ENCODE results near the gene PUS10. TPM values are rescaled to one million over a fixed set of nuclear protein-coding genes. Genes with fewer than 3 reads are reported as not detected.

The PUS10 gene
- total and polyA plus RNA-seq, 2 of the 8 experiments (the other 6 are each of a cell fraction or from before 2014, with no cell fraction given), result 1.3 to 3.1 TPM

- H3K23ac ChIP-seq (ENCODE audit: insufficient read length), result no peak overlapping the region
- ChIA-PET CTCF (ENCODE audit: partially characterized antibody) (no interaction called here), POLR2A (ENCODE audit: partially characterized antibody) (no interaction called here)
- no peak overlapping the region for H4K8ac ChIP-seq (ENCODE audit: extremely low read depth, insufficient read depth, low read length)
- no peak overlapping the region for H3K18ac ChIP-seq (ENCODE audit: extremely low read depth, low read length)
- no peaks in the 10 kb centered on the region for H3K9me3 ChIP-seq (ENCODE audit: insufficient read depth in 2 of 2, low read depth in 1 of 2, low read length in 1 of 2)
- DNase-seq (ENCODE audit: low read depth in 1 of 2, low spot score in 2 of 2), result no peak
- no peak overlapping the region for H3K4me2 ChIP-seq (ENCODE audit: insufficient read depth in 1 of 2, low read depth in 2 of 2, low read length in 2 of 2)
- H3K4ac ChIP-seq (replicated peaks; ENCODE audit: insufficient read length, low read depth, low read length), result no peak overlapping the region
- FAIRE-seq, result no peak
- H3K4me1 ChIP-seq (replicated peaks in 1 of 4; ENCODE audit: control insufficient read depth in 3 of 4, insufficient read depth in 4 of 4, low read length in 3 of 4), result no peaks in the 10 kb centered on the region
- no peak overlapping the region for H2BK5ac ChIP-seq (ENCODE audit: low read depth, low read length)
- no peaks in the 10 kb centered on the region for H3K79me2 ChIP-seq (ENCODE audit: control insufficient read depth in 1 of 2, insufficient read depth in 2 of 2, low read length in 2 of 2)
- H2BK15ac ChIP-seq (ENCODE audit: low read length), result no peak overlapping the region
- H4K91ac ChIP-seq (replicated peaks; ENCODE audit: insufficient read length, low read length), result no peak overlapping the region
- no peaks in the 10 kb centered on the region for H3K79me1 ChIP-seq (ENCODE audit: low read depth, low read length)
- no peak overlapping the region for H2BK12ac ChIP-seq (ENCODE audit: low read depth, low read length)
- peaks cover 0 to 2% (median 0%) of the 10 kb centered on the region in 4 experiments; a peak in 1 of 8 replicates for H3K36me3 ChIP-seq (ENCODE audit: control insufficient read depth in 2 of 4, insufficient read depth in 4 of 4, low read length in 3 of 4)
- no peak overlapping the region for H2BK20ac ChIP-seq (ENCODE audit: low read length)
- H3K14ac ChIP-seq (ENCODE audit: insufficient read length), result no peak overlapping the region
- no peak overlapping the region for H2AK5ac ChIP-seq (ENCODE audit: low read depth, low read length)
- no peak overlapping the region for H3K9ac ChIP-seq (replicated peaks in 1 of 4; ENCODE audit: extremely low read depth in 1 of 4, low read depth in 3 of 4, low read length in 3 of 4)
- no peaks in the 10 kb centered on the region for H3K23me2 ChIP-seq (ENCODE audit: low read depth, low read length)
- no peaks in the 10 kb centered on the region for H3K27me3 ChIP-seq (replicated peaks in 1 of 4; ENCODE audit: control insufficient read depth in 3 of 4, extremely low read depth in 1 of 4, insufficient read depth in 3 of 4, low read length in 3 of 4)
- H2AFZ ChIP-seq (ENCODE audit: low read length), result no peak overlapping the region
- H3K4me3 ChIP-seq (ENCODE audit: extremely low read depth in 1 of 4, insufficient read depth in 2 of 4, low read depth in 3 of 4, low read length in 4 of 4), result no peak overlapping the region
- H3K27ac ChIP-seq (ENCODE audit: low read depth, low read length), result no peak overlapping the region
- TF ChIP-seq JUN (IDR thresholded peaks at IDR 0.05; ENCODE audit: low read depth, low read length), result no peak
- no peak for TF ChIP-seq GABPA (IDR thresholded peaks at IDR 0.05; ENCODE audit: borderline replicate concordance, insufficient read depth, low read length)
- no peak for TF ChIP-seq CBX5 (IDR thresholded peaks at IDR 0.05; ENCODE audit: low read depth, low read length)
- TF ChIP-seq CREB1 (IDR thresholded peaks at IDR 0.05), result no peak
- no peak for TF ChIP-seq KDM1A (IDR thresholded peaks at IDR 0.05; ENCODE audit: borderline replicate concordance, low read length)
- no peak for TF ChIP-seq CHD2 (IDR thresholded peaks at IDR 0.05; ENCODE audit: low read length)
- no peak for TF ChIP-seq SIN3A (conservative IDR thresholded peaks at IDR 0.05 in 1 of 2, IDR thresholded peaks at IDR 0.05 in 1 of 2; ENCODE audit: low read depth in 1 of 2, low read length in 2 of 2)
- TF ChIP-seq HDAC6 (IDR thresholded peaks at IDR 0.05; ENCODE audit: low read depth, low read length), result no peak
- no peak for TF ChIP-seq MAX (IDR thresholded peaks at IDR 0.05)
- no peak for TF ChIP-seq PHF8 (conservative IDR thresholded peaks at IDR 0.05; ENCODE audit: low read depth, low read length)
- TF ChIP-seq RXRA (IDR thresholded peaks at IDR 0.05; ENCODE audit: insufficient read depth, low read depth, low read length), result no peak
- TF ChIP-seq NRF1 (IDR thresholded peaks at IDR 0.05; ENCODE audit: low read depth, low read length), result no peak
- no peak for TF ChIP-seq POU5F1 (IDR thresholded peaks at IDR 0.05; ENCODE audit: low read depth, low read length)
- no peak for TF ChIP-seq CBX8 (IDR thresholded peaks at IDR 0.05; ENCODE audit: borderline replicate concordance, low read depth, low read length)
- H4K5ac ChIP-seq (ENCODE audit: insufficient read length, low read depth, low read length), result no peak overlapping the region
- H3K56ac ChIP-seq (replicated peaks; ENCODE audit: insufficient read length, low read depth, low read length), result no peak overlapping the region
- H2BK120ac ChIP-seq (replicated peaks; ENCODE audit: low read depth, low read length), result no peak overlapping the region
- H4K20me1 ChIP-seq (replicated peaks in 1 of 2; ENCODE audit: control insufficient read depth in 1 of 2, insufficient read depth in 2 of 2, low read length in 2 of 2), result peaks cover 0 to 1% of the 10 kb centered on the region in 2 experiments
Observed at GRCh38 chr2:61057562-61057961, 39.5 kb upstream of the PUS10 start.
